Dermis microvascular lymphatic vessel endothelial cell (primary cell): Measurements from ENCODE around the gene EIF2AK2. TPM values are rescaled to one million over a fixed set of nuclear protein-coding genes. Genes with fewer than 3 reads are reported as not detected.

Experiments
- DNase-seq, 2 donors: peaks; one replicate each; pipeline versions ENCODE4 v3.0.0 to v3.0.0-alpha.2; 2010; ENCODE audit warnings: low read depth in 2 of 2
- total RNA-seq: library from RNA; depleted of rRNA; stranded (reverse); fragments of >200 nt; gene quantifications from 2 replicates; pipeline ENCODE4 v1.2.1, GENCODE V29; 2014

EIF2AK2 gene
- total RNA-seq, 1 donor from 2014 or later = 20.4 TPM

- DNase-seq = no peak
Observed at GRCh38 chr2:37102588-37102987, 54.2 kb downstream of the EIF2AK2 start.

GRCh38 chr2:37100054-37100453, 56.7 kb downstream of the EIF2AK2 start:
- no peak for DNase-seq

GRCh38 chr2:37098416-37099118, 58.2 kb downstream of the EIF2AK2 start:
- no peak for DNase-seq

- DNase-seq = no peak
Observed at GRCh38 chr2:37096568-37096967, 60.2 kb downstream of the EIF2AK2 start.

GRCh38 chr2:37091873-37092272, 64.9 kb downstream of the EIF2AK2 start:
- no peak for DNase-seq

- DNase-seq = no peak
Observed at GRCh38 chr2:37090019-37090477, 66.7 kb downstream of the EIF2AK2 start.

GRCh38 chr2:37085731-37086147, 71.0 kb downstream of the EIF2AK2 start:
- peak in 1 of 2 donors; percentile 12 for DNase-seq

GRCh38 chr2:37084797-37085196, 72.0 kb downstream of the EIF2AK2 start:
- DNase-seq = no peak

GRCh38 chr2:37083873-37084794, 72.6 kb downstream of the EIF2AK2 start, which contains the start of the genes GPATCH11 and HEATR5B:
GPATCH11 (plus strand) TSS chr2:37084518; CDS start chr2:37088382, 3,864 bp downstream.
HEATR5B (minus strand) TSS chr2:37084372; CDS start chr2:37083414, 958 bp downstream.
- peak; percentile 95 to 96 for DNase-seq

GRCh38 chr2:37080689-37081088, 76.1 kb downstream of the EIF2AK2 start:
- no peak for DNase-seq

- DNase-seq = peak; percentile 54 to 72
Observed at GRCh38 chr2:37080266-37080665, 76.5 kb downstream of the EIF2AK2 start.

GRCh38 chr2:37070931-37071330, 85.8 kb downstream of the EIF2AK2 start:
- no peak for DNase-seq

GRCh38 chr2:37068686-37069085, 88.1 kb downstream of the EIF2AK2 start:
- no peak for DNase-seq

GRCh38 chr2:37061776-37062175, 95.0 kb downstream of the EIF2AK2 start:
- no peak for DNase-seq

- DNase-seq = no peak
Observed at GRCh38 chr2:37061013-37061711, 95.6 kb downstream of the EIF2AK2 start.

- DNase-seq = no peak
Observed at GRCh38 chr2:37060446-37060845, 96.3 kb downstream of the EIF2AK2 start.

GRCh38 chr2:37059841-37060240, 96.9 kb downstream of the EIF2AK2 start:
- DNase-seq = no peak

GRCh38 chr2:37052600-37053332, 104.0 kb downstream of the EIF2AK2 start:
- DNase-seq = no peak
